ENCODE results near the gene TBX18. TPM values are rescaled to one million over a fixed set of nuclear protein-coding genes. Genes with fewer than 3 reads are reported as not detected.
A peak's percentile ranks its signal among the peaks of the same experiment; 100 is the strongest.

TBX18 gene
- total and polyA plus RNA-seq, 9 of the 15 experiments (the other 6 are each of a cell fraction or from before 2014, with no cell fraction given) = 4.0 to 36.1 (median 20.7) TPM

DNA sequence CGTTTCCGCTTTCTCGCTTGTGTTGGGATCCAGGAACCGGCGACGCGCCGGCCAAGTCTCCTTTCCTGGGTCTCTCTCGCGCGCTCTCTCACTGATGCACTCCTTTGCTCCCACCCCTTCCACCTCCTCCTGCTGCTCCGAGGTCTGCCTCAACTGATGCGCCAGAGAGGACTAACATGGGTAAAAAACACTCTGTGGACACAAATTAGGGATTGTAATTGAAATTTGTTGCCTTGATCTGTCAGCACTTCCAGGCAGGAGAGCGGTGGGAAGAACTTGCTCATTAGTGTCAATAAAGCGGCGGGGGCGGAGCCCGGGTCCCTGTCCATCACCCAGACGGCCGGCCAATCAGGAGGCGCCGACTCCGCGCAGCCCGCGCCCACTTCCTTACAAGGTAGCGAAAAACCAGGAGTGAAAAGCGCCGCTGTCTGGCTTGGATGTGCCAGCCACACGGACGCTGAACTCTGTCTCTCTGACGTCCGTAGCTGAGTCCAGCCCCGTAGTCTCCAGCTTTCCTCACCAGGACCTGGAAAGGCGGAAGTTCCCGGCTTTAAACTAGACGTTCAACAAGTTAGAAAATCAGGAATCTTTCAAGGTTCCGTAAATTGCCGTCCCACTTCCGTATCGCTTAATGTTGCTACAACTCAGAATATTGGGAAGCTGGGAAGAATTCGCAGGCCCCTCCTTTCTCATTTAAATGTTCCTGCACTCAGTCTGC lies at the start of gene TBX18 (continued):
- TF ChIP-seq, protein P1, sequence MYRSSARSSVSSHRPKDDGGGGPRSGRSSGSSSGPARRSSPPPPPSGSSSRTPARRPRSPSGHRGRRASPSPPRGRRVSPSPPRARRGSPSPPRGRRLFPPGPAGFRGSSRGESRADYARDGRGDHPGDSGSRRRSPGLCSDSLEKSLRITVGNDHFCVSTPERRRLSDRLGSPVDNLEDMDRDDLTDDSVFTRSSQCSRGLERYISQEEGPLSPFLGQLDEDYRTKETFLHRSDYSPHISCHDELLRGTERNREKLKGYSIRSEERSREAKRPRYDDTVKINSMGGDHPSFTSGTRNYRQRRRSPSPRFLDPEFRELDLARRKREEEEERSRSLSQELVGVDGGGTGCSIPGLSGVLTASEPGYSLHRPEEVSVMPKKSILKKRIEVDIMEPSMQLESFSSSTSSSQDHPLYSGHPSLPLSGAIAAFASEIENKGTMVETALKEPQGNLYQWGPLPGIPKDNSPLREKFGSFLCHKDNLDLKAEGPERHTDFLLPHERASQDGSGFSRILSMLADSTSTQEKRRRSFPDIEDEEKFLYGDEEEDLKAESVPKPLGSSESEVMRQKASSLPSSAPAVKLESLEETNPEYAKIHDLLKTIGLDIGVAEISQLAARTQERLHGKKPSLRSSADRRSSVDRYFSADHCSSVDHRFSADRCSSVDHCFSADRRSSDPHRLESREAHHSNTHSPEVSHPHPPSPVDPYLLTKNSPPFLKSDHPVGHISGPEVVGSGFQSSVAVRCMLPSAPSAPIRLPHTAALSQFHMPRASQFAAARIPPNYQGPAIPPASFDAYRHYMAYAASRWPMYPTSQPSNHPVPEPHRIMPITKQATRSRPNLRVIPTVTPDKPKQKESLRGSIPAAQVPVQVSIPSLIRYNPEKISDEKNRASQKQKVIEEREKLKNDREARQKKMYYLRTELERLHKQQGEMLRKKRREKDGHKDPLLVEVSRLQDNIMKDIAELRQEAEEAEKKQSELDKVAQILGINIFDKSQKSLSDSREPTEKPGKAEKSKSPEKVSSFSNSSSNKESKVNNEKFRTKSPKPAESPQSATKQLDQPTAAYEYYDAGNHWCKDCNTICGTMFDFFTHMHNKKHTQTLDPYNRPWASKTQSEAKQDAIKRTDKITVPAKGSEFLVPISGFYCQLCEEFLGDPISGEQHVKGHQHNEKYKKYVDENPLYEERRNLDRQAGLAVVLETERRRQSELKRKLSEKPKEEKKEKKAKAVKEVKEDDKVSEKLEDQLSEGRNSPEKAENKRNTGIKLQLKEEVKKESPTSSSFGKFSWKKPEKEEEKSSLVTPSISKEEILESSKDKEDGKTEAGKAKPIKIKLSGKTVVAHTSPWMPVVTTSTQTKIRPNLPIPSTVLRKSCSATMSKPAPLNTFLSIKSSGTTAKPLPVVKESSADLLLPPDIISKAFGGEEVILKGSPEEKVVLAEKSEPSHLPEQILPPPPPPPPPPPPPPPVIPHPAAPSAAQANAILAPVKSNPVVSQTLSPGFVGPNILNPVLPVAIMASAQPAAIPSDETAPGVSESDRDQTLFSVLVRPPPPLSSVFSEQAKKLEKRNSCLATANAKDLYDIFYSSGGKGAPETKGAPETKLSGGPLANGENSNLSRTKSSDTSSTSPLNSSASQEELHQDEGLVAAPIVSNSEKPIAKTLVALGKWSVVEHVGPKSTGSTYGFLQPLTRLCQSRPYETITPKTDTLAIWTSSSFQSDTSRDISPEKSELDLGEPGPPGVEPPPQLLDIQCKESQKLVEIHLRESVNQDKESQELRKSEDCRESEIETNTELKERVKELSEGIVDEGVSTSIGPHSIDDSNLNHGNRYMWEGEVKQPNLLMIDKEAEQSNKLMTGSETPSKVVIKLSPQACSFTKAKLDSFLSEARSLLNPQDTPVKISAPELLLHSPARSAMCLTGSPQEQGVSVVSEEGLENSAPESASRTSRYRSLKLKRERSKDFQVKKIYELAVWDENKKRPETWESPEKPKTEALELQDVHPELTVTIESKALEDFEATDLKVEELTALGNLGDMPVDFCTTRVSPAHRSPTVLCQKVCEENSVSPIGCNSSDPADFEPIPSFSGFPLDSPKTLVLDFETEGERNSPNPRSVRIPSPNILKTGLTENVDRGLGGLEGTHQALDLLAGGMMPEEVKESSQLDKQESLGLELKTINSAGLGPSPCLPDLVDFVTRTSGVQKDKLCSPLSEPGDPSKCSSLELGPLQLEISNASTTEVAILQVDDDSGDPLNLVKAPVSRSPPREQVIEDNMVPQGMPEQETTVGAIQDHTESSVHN (IDR thresholded peaks at IDR 0.05; ENCODE audit: borderline replicate concordance in 1 of 2, low read depth in 1 of 2) = no peak; a peak in 1 of 4 replicates
- TF ChIP-seq ZNF444 (CRISPR knock-in tag; IDR thresholded peaks at IDR 0.05) = no peak
- TF ChIP-seq PCBP2 (IDR thresholded peaks at IDR 0.05; ENCODE audit: low read depth, low read length, poor library complexity, severe bottlenecking) = no peak
- no peak for TF ChIP-seq SMAD2 (IDR thresholded peaks at IDR 0.05; ENCODE audit: low read depth, low read length)
- TF ChIP-seq ZNF124 (CRISPR knock-in tag; IDR thresholded peaks at IDR 0.05) = no peak
- no peak for TF ChIP-seq PYGO2 (tag; IDR thresholded peaks at IDR 0.05)
- no peak for TF ChIP-seq EZH2 (IDR thresholded peaks at IDR 0.05; ENCODE audit: borderline replicate concordance, low read depth, low read length)
- TF ChIP-seq ARID1B (IDR thresholded peaks at IDR 0.05) = peak; percentile 36; the same call in 1 of the 2 replicates
- TF ChIP-seq, protein P2, sequence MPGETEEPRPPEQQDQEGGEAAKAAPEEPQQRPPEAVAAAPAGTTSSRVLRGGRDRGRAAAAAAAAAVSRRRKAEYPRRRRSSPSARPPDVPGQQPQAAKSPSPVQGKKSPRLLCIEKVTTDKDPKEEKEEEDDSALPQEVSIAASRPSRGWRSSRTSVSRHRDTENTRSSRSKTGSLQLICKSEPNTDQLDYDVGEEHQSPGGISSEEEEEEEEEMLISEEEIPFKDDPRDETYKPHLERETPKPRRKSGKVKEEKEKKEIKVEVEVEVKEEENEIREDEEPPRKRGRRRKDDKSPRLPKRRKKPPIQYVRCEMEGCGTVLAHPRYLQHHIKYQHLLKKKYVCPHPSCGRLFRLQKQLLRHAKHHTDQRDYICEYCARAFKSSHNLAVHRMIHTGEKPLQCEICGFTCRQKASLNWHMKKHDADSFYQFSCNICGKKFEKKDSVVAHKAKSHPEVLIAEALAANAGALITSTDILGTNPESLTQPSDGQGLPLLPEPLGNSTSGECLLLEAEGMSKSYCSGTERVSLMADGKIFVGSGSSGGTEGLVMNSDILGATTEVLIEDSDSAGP (CRISPR knock-in tag; IDR thresholded peaks at IDR 0.05) = no peak
- TF ChIP-seq, protein P3, sequence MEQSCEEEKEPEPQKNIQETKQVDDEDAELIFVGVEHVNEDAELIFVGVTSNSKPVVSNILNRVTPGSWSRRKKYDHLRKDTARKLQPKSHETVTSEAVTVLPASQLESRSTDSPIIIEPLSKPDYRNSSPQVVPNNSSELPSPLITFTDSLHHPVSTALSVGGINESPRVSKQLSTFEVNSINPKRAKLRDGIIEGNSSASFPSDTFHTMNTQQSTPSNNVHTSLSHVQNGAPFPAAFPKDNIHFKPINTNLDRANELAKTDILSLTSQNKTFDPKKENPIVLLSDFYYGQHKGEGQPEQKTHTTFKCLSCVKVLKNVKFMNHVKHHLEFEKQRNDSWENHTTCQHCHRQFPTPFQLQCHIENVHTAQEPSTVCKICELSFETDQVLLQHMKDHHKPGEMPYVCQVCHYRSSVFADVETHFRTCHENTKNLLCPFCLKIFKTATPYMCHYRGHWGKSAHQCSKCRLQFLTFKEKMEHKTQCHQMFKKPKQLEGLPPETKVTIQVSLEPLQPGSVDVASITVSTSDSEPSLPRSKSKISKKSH (CRISPR knock-in tag; IDR thresholded peaks at IDR 0.05) = no peak
- TF ChIP-seq ZNF561 (CRISPR knock-in tag; conservative IDR thresholded peaks at IDR 0.05) = no peak
- no peak for TF ChIP-seq SREBF1 (IDR thresholded peaks at IDR 0.05; ENCODE audit: borderline replicate concordance, low read depth, low read length)
- TF ChIP-seq YBX1 (IDR thresholded peaks at IDR 0.05) = no peak
- TF ChIP-seq HMG20B (CRISPR knock-in tag; IDR thresholded peaks at IDR 0.05) = no peak
- no peak for TF ChIP-seq SAFB (IDR thresholded peaks at IDR 0.05; ENCODE audit: borderline replicate concordance, low read depth, low read length)
- 0 out of 2 replicates have a peak, but pooled peaks have one; percentile 48 for TF ChIP-seq ZSCAN29 (IDR thresholded peaks at IDR 0.05)
- no peak for TF ChIP-seq SRSF3 (IDR thresholded peaks at IDR 0.05; ENCODE audit: insufficient read depth, low read length)
